Smooth muscle cell (in vitro differentiated cells): Measurements from ENCODE around the gene PEX12. TPM values are rescaled to one million over a fixed set of nuclear protein-coding genes. Genes with fewer than 3 reads are reported as not detected.

Experiments used
- DNase-seq: peaks from one replicate; lab custom pipeline; 2025; ENCODE audit not compliant: unreplicated experiment; lab: John Stamatoyannopoulos, UW
- H2AFZ ChIP-seq: fragments of 200-600 bp; sonication (generic); 2 replicates; pipeline ENCODE4 v1.6.0; 2016; ENCODE audit warnings: antibody characterized with exemption, low read depth, mild to moderate bottlenecking
- H3F3A ChIP-seq: fragments of 200-600 bp; sonication (generic); 2 replicates; pipeline ENCODE4 v1.6.0; 2017; ENCODE audit warnings: antibody characterized with exemption, low read depth
- H3K27ac ChIP-seq: fragments of 200-600 bp; sonication (generic); 2 replicates; pipeline ENCODE4 v1.5.1; 2016; ENCODE audit warnings: low read depth, mild to moderate bottlenecking
- H3K27me3 ChIP-seq: fragments of 200-600 bp; sonication (generic); 2 replicates; pipeline ENCODE4 v1.6.1; 2016; ENCODE audit warnings: low read depth, mild to moderate bottlenecking
- H3K36me3 ChIP-seq: fragments of 200-600 bp; sonication (generic); 2 replicates; pipeline ENCODE4 v1.5.1; 2016; ENCODE audit warnings: low read depth
- H3K4me1 ChIP-seq: fragments of 200-600 bp; sonication (generic); 2 replicates; pipeline ENCODE4 v1.5.1; 2016; ENCODE audit warnings: low read depth
- H3K4me2 ChIP-seq: fragments of 200-600 bp; sonication (generic); 2 replicates; pipeline ENCODE4 v1.6.0; 2016; ENCODE audit warnings: mild to moderate bottlenecking
- H3K4me3 ChIP-seq: fragments of 200-600 bp; sonication (generic); 2 replicates; pipeline ENCODE4 v1.5.1; 2016; ENCODE audit warnings: mild to moderate bottlenecking
- H3K79me2 ChIP-seq: fragments of 200-600 bp; sonication (generic); 2 replicates; pipeline ENCODE4 v1.6.0; 2016; ENCODE audit warnings: low read depth, mild to moderate bottlenecking
- H3K9ac ChIP-seq: fragments of 200-600 bp; sonication (generic); 2 replicates; pipeline ENCODE4 v1.6.0; 2016; ENCODE audit warnings: low read depth
- H3K9me3 ChIP-seq: fragments of 200-600 bp; sonication (generic); replicated peaks from 2 replicates; pipeline ENCODE4 v1.5.1; 2016; ENCODE audit warnings: low read depth
- H4K20me1 ChIP-seq: fragments of 200-600 bp; sonication (generic); 2 replicates; pipeline ENCODE4 v1.6.0; 2016; ENCODE audit warnings: low read depth
- WGBS: methylation state at CpG from one replicate; pipeline ENCODE4 v1.1.7; 2016; ENCODE audit warnings: low lambda C conversion rate; 5-methylcytosine and 5-hydroxymethylcytosine counted together
- polyA plus RNA-seq: library from polyadenylated mRNA; unstranded; fragments of >200 nt; fragmentation: Nextera tagmentation; extraction: Ambion mirVana; gene quantifications from 2 replicates; pipeline ENCODE4 v1.2.1, GENCODE V29; 2016
- total RNA-seq: library from RNA; depleted of rRNA; stranded (reverse); fragments of >200 nt; gene quantifications from 2 replicates; pipeline ENCODE4 v1.2.3, GENCODE V29; 2014
- TF ChIP-seq, protein P1 (sequence below): fragments of 200-600 bp; sonication (generic); IDR thresholded peaks from 2 replicates; pipeline ENCODE4 v1.5.1; 2017; ENCODE audit warnings: borderline replicate concordance, mild to moderate bottlenecking, antibody characterized with exemption; ENCODE audit not compliant: insufficient read depth, poor library complexity, severe bottlenecking

PEX12 gene
- total and polyA plus RNA-seq, 2 experiments from 2014 or later, result 2.8 to 8.6 TPM

DNA sequence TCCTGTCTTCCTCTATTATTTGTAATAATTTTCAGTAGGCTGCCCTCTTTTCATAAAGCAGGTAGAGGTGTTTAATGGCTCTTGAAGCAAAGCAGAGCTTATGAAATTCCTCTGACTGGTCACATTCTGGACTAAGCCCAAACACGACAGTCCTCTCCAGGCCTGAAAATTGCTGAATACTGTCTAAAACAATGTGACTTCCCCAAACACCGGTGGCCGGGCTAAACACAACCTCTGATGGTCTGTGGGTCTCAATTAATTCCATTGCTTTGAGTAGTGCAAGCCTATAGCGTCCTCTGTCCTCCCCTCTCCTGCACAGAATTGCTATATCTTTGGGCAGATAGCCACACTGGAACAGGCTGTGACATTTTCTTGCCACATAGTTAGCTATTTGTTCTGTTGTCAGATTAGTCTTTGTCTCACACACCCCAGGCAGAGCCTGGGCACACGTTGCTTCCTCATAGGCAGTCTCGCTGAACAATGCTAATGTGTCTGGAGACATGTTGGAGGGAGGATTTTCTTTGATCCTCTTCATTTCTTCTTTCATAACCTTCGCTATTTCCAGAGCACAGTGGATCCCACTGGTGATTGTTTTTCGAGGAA is 30.1 kb downstream of the PEX12 start:
- H3K27me3 ChIP-seq, result peaks cover 74% of the 10 kb centered on the region
- no peaks in the 10 kb centered on the region for H4K20me1 ChIP-seq
- H2AFZ ChIP-seq, result no peak overlapping the region

DNA sequence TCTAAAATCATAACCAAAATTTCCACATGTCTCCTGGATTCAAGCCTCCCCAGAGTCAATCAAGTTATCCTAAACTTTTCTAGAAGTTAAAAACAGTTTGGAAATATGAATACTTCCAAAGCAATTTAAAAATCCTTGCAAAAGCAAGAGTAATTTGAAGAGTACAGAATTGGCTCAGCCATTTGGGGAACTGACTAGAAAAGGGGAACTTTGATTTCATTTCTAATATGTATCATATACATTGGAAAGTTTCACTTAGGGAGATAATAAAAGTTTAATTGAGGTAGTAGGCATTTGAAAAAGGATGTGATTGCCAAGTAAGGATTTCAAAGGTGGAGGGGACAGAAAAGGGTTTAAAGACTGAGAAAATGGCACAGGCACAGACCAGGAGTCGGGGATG is 31.9 kb downstream of the PEX12 start:
- no peaks in the 10 kb centered on the region for H3K79me2 ChIP-seq
- no peak overlapping the region for H3K9ac ChIP-seq
- H3K4me2 ChIP-seq, result no peak overlapping the region
- no peak overlapping the region for H3K4me3 ChIP-seq
- H2AFZ ChIP-seq, result no peak overlapping the region
- H3K27me3 ChIP-seq, result peaks cover 67% of the 10 kb centered on the region
- 83% methylated on average over 1 of the region's 1 CpG for WGBS
- no peaks in the 10 kb centered on the region for H3K9me3 ChIP-seq
- H3F3A ChIP-seq, result no peaks in the 10 kb centered on the region
- no peak overlapping the region for H3K27ac ChIP-seq
- H3K36me3 ChIP-seq, result no peaks in the 10 kb centered on the region
- no peaks in the 10 kb centered on the region for H3K4me1 ChIP-seq
- no peaks in the 10 kb centered on the region for H4K20me1 ChIP-seq
- TF ChIP-seq, protein P1, sequence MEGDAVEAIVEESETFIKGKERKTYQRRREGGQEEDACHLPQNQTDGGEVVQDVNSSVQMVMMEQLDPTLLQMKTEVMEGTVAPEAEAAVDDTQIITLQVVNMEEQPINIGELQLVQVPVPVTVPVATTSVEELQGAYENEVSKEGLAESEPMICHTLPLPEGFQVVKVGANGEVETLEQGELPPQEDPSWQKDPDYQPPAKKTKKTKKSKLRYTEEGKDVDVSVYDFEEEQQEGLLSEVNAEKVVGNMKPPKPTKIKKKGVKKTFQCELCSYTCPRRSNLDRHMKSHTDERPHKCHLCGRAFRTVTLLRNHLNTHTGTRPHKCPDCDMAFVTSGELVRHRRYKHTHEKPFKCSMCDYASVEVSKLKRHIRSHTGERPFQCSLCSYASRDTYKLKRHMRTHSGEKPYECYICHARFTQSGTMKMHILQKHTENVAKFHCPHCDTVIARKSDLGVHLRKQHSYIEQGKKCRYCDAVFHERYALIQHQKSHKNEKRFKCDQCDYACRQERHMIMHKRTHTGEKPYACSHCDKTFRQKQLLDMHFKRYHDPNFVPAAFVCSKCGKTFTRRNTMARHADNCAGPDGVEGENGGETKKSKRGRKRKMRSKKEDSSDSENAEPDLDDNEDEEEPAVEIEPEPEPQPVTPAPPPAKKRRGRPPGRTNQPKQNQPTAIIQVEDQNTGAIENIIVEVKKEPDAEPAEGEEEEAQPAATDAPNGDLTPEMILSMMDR, result no peak
- no peak for DNase-seq

More for the DNA sequence above, 30.1 kb downstream of the PEX12 start:
- Histone ChIP-seq H3K9me3 (no peaks in the 10 kb centered on the region), H3K4me2 (no peak overlapping the region), H3K79me2 (no peaks in the 10 kb centered on the region), H3K4me1 (no peaks in the 10 kb centered on the region), H3K27ac (no peak overlapping the region), H3K4me3 (no peak overlapping the region), H3F3A (no peaks in the 10 kb centered on the region), H3K9ac (no peak overlapping the region), H3K36me3 (no peaks in the 10 kb centered on the region)
- 80% methylated on average over 8 of the region's 8 CpGs for WGBS
- DNase-seq, result no peak
- TF ChIP-seq, protein P1, result no peak

DNA sequence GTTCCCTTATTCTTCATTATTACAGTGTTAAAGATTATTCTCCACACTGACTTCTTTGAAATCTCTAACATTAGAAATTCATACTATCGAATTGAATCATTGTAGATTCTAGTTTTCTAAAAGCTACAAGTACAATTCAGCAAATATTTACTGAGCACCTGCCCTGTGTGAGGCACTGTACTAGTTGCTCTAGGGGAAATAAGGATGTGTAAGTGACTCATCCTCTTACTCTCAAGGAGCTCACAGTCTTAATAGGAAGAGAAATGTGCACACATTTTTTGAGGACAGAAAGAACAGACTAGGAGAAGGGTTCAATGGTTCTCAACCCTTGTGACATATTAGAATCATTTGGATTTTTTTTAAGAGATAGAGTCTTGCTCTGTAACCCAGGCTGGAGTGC is 33.2 kb downstream of the PEX12 start:
- TF ChIP-seq, protein P1, result no peak
- Histone ChIP-seq H3K4me2 (no peak overlapping the region), H3K36me3 (no peaks in the 10 kb centered on the region), H3K79me2 (no peaks in the 10 kb centered on the region), H3K27me3 (peaks cover 61% of the 10 kb centered on the region), H3F3A (no peaks in the 10 kb centered on the region), H3K9ac (no peak overlapping the region), H3K9me3 (no peaks in the 10 kb centered on the region), H3K27ac (no peak overlapping the region), H2AFZ (no peak overlapping the region), H4K20me1 (no peaks in the 10 kb centered on the region), H3K4me1 (no peaks in the 10 kb centered on the region), H3K4me3 (no peak overlapping the region)
- no peak for DNase-seq
- WGBS, result 86% methylated on average over 1 of the region's 1 CpG

DNA sequence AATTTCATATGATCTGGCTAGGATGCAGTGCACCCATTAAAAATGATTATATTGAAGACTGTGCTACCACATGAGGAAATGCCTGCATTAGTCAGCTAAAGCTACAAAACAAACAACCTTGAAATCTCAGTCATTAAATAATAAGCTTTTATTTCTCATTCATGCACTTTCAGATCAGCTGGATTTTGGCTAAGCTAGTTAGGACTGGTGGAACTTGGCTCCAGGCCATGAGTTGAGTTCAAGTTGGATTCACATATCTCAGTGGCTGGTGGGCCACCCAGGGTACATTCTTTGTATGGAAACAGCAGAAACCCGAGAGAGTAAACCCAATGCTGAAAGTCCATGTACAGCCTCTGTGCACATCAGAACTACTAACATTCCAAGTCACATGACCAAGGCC is 34.5 kb downstream of the PEX12 start:
- H3K4me2 ChIP-seq, result no peak overlapping the region
- no peak overlapping the region for H3K4me3 ChIP-seq
- no peaks in the 10 kb centered on the region for H3K79me2 ChIP-seq
- WGBS, result 70% methylated on average over 1 of the region's 1 CpG
- TF ChIP-seq, protein P1, result no peak
- peaks cover 48% of the 10 kb centered on the region for H3K27me3 ChIP-seq
- no peaks in the 10 kb centered on the region for H4K20me1 ChIP-seq
- no peaks in the 10 kb centered on the region for H3K9me3 ChIP-seq
- no peak for DNase-seq
- H3K9ac ChIP-seq, result no peak overlapping the region
- H3K4me1 ChIP-seq, result no peaks in the 10 kb centered on the region
- H3F3A ChIP-seq, result no peaks in the 10 kb centered on the region
- H3K27ac ChIP-seq, result no peak overlapping the region
- H3K36me3 ChIP-seq, result no peaks in the 10 kb centered on the region
- H2AFZ ChIP-seq, result no peak overlapping the region
